Stimulated activated CD4-positive, alpha-beta T cell treated with anti-CD3 and anti-CD28 coated beads, Interleukin-4, amount 100 ng/mL, for 48 hours (primary cell): ENCODE measurements around the gene MCC.

ENCODE experiments used
- DNase-seq, 2 donors: peaks; one replicate each; pipeline ENCODE4 v3.0.0-alpha.2; 2020; ENCODE audit warnings: low read depth in 2 of 2

The MCC gene

DNA sequence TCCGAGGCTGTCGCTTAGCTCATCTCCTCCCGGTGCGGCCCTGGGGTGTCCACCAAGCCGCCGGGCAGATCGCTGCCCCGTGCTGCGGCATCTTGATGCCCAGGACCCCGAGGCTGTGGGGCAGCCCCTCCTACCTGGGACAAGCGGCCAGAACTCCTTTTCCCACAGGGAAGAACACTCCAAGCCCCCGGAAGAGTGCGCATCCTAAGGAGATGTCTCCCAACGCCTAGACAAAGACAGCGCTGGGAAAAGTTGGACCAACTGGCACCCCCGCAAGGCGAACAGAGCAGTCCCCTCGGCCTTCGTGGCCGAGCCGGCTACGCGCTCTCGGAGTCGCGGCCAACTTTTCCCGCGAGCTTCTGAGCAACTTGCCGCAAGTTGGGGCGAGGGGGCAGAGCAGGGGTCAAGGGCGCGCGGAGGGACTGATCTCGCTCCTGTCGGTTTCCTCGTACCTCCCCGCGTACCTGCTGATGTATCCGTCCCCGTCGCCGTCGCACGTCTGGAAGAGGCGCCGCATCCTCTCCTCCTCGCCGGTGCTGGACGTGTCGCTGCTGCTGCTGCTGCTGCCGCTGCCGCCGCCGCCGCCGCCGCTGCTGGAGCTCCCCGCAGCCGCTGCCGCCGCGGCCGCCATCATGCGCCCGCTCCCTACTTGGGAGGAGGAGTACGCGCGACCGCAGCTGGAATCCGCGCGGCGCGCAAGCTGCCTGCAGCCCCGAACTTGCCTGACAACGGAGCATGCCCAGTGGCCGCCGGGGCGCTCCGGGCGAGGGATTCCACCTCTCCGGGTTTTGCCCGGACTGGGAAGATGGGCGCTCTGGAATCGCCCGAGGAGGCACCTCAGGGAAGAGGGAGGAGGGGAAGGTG is at the start of gene MCC:
MCC (minus strand) TSS at position 673 of the 864 bp plus-strand sequence.
- DNase-seq = peak in 1 of 2 donors; percentile 26

DNA sequence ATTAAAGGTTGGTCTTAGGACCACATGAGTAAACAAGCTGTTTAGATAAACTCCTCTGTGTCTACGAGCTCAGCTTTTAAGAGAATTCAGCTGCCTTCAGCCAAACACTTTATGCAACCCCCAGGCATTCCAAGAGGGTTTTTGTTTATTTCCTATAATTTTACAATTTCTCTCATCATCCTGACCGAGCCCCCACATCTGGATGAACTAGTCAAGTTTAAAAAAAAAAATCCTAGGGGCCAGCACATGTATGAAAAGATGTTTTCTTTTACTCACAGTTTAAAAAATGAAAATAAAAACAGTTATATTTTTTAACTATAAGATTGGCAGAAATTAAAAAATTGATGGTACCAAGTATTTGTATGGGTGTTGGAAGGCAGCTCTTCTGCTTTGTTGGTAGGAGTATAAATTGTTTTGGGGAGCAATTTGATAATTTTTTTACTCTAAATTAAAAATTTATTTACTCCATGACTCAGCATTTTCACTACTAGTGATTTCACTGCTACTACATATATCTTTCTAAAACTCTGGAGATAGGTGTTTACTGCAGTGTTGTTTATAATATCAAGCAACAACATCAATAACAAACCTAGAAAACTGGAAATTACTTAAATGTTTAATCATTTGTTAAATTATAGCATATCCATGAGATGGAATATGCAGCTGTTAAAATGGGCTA is 43.4 kb upstream of the MCC start:
- DNase-seq = no peak

DNA sequence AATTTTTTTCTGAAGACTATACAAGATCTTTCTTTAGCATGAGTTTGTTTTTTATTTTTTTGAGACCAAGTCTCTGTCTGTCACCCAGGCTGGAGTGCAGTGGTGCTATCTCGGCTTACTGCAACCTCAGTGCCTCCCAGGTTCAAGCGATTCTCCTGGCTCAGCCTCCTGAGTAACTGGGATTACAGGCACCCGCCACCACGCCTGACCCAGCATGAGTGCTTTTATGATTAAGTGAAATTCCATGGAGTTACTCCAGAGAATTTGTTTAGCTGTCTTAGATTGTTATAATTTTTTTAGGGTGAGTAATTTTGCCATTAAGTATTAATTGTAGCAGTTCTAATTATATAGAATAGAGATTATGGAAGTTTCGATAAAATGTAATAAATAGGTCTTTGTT is 39.5 kb upstream of the MCC start:
- DNase-seq = no peak

DNA sequence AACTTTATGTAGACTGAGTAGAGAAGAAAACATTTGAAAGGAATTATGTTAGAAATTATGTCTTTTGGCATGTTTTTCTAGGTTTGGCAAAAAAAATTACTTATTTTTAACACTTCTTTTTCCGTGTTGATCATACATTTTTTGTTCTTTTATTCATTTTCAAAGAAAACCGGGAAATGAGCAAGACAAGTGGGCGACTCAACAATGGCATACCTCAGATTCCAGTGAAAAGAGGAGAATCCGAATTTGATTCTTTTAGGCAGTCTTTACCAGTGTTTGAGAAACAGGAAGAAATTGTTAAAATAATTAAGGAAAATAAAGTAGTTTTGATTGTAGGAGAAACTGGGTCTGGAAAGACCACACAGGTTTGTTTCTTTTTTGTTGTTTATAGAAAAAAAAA is 38.2 kb upstream of the MCC start:
- no peak for DNase-seq

DNA sequence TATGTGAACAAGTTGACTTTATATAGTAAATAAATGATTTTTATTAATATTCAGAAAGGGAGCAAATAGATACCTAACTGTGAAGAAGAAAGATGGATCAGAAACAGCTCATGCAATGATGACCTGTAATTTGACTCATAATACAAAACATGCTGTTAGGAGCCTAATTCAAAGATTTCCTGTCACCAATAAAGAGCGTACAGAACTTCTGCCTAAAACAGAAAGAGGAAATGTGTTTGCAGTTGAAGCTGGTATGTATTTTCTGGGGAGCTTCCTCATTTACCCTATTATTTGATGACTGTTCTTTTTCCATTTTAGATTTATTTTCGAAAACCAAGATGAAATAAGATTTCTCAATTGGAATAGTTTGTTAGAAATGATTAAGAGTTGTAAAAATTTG is 36.7 kb upstream of the MCC start:
- no peak for DNase-seq

DNA sequence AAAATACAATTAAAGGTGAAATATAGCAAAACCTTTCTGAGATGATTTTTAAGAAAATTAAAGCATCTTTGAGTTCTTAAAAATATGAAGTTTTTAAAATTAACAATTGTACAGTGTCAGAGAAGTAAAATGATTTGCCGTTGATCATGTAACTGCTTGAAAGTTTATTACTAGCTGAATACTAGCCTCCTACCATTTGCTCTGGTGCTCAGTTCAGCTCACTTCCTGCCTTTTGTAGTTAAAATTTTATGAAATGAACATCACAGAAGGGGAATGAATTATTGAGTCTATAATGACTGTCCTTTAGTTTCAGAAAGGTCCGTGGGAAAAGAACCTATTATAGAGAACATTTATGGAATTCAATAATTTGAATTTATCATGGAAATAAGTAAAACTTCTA is 34.9 kb upstream of the MCC start:
- DNase-seq = no peak

DNA sequence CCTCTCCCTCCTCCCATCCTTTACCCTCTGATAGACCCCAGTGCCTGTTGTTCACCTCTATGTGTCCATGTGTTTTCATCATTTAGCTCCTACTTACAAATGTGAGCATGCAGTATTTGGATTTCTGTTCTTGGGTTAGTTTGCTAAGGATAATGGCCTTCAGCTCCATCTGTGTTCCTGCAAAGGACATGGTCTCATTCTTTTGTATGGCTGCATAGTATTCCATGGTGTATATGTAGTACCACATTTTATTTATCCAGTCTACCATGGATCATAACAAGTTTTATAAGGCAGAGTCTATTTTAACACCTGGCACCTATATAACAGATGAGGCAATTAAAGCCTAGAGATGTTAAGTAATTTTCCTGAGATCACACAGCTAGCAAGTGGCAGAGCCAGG is 32.6 kb upstream of the MCC start:
- DNase-seq = no peak

DNA sequence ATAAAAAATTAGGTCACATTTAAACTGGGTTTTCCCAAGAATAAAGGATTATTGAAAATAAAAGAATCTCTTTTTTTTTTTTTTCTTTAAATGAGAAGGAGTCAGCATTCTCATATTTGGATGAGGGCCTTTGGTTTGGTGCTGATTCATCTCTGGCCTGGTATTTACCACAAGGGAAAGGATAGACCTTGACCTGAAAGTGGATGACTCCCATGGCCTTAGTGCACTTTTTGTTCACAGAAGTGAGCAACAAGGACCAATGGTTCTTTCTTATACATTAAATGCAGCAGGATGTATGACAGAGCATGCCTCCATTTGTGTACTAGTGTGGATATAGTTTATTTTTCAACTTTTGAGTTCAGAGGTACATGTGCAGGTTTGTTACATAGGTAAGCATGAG is 32.2 kb upstream of the MCC start:
- peak in 1 of 2 donors; percentile 38 for DNase-seq

DNA sequence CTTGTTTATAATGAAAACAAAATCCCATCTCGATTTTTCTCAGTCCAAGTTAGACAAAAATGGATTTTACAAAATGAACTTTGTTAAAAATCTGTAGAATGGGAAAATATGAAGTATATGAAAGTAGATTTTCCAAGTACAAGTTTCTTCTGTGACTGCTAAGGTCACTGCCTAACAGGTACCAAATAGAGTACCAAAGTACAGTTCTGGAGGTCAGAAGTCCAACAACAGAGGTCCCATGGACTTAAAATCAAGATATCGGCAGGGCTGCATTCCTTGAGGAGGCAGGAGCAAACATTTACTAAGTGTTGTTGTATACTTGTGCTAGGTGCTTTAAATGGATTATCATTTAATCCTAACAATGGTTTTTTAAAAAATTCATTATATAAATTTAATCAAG is 31.2 kb upstream of the MCC start:
- no peak for DNase-seq

DNA sequence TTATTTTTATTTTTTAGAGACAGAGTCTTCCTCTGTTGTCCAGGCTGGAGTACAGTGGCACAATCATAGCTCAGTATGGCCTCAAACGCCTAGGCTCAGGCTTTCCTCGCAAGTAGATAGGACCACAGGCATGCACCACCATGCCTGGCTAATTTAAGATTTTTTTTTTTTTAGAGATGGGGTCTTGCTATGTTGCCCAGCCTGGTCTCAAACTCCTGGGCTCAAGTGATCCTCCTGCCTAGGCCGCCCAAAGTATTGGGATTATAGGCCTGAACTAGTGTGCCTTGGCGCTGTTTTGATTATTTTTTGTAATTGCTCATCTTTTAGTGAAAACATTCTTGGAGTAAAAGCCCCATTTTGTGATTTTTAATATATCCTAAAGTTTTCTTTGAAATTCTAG is 30.6 kb upstream of the MCC start:
- no peak for DNase-seq

DNA sequence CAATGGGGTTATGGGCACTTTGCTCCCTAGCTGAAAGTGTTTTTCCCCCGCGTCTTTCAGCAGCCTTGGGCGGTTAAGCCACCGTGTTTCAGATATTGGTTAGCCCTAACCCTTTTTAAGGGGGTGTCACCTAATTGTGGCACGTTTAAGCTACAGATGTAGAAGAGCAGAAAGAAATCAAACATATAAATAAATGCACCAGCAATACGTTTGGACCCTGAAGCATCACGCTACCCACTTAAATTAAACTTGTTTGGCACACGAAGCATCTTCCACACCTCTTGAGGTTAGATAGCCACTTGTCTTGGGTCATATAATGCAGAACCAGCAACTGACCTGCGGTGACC is 26.0 kb upstream of the MCC start:
- DNase-seq = no peak

DNA sequence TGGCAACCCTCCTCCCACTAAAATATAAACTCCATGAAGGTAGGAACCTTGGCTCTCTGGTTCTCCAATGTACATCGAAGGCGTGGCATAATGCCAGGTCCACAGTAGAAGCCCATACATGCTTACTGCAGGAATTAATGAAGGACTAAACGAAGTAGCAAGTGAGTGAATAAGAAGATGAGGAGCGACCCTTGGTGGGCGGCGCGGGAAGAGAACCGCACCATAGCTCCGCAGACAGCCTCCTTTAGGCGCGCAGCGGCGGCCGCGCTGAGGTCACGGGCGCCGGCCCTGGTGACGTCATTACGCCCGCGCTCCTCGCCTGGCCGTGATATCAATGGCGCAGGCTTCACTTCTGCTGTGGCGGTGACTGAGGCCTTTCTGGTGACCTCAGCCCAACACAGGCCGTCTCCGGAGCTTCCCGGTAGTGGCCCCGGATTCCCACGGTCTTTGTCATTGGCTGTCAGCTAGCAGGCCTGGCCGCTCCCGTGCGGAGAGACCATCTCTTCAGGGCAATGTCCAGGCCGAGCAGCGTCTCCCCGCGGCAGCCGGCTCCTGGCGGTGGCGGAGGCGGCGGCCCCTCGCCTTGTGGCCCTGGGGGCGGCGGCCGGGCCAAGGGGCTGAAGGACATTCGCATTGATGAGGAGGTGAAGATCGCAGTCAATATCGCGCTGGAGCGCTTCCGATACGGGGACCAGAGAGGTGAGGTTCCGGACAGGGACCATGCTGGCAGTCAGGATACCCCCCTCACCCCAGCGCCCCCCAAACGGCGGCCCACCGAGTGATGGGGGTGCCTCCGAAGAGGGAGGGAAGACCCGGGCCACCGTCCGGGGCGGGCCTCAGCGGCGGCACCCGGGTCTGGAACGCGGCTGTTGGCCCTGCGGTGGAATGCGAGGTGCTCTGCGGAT is 25.4 kb upstream of the MCC start, which contains the start of gene YTHDC2:
YTHDC2 (plus strand) TSS at position 311 of the 905 bp plus-strand sequence; CDS start at position 513, 202 bp downstream.
- peak; percentile 82 to 84 for DNase-seq

DNA sequence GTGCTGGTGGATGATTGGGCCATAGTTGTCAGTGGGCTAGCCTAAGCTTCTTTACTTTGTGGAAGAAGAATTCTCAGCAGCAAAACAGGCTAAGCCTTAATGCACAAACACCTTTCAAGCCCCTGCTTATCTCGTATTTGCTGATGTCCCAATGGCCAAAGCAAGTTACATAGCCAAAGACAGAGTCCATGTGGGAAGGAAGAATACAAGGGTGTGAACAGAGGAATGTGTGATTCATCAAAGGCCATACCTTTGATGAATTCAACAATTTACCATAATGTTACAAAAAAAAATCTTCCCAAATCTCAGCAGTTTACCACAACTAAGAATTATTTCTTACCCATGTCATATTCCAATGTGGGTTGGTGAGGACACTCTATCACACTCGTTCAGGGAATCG is 24.1 kb upstream of the MCC start:
- DNase-seq = no peak

DNA sequence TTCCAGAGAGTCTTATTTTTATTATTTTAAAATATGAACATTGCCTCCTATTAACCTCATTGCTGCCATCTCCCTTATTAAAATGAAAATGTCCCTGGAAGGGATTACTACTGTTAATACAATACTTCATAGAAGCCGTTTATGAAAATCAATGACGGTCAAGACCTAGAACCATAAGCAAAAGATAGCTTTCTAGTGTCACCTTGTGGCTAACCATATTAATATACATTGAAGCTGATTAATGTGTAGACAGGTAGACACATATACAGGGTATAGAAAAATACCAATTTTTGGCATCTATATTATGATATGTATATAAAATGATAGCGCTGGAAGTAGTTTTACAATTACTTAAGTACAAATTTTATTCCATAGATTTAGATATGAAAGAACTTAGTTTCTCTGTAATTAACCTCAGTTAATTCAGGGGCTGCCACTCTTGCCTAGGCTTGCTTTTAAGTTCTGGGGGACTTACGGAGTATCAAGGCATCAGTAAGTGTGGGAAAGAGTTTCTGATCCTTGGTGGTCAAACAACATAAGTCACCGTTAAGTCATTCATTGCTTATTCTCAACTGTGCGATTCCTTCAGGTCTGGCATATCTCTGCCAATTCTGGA is 22.7 kb upstream of the MCC start:
- no peak for DNase-seq

DNA sequence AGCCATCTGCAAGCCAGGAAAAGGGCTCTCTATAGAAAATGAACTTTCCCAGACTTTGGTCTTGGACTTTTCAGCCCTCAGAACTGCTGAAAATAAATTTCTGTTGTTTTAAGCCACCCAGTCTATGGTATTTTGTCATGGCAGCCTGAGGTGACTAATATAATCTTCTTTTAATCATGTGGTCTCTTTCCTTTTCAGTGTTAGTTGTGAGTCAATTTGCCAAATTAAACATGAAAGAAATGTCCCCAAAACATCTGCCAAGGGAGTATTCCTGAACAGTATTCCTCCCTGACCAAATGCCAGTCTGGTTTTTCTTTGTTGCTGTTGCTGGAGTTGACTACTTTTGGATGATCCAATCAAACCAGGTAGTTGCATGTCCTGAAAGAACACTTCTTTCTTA is 20.5 kb upstream of the MCC start:
- DNase-seq = no peak

DNA sequence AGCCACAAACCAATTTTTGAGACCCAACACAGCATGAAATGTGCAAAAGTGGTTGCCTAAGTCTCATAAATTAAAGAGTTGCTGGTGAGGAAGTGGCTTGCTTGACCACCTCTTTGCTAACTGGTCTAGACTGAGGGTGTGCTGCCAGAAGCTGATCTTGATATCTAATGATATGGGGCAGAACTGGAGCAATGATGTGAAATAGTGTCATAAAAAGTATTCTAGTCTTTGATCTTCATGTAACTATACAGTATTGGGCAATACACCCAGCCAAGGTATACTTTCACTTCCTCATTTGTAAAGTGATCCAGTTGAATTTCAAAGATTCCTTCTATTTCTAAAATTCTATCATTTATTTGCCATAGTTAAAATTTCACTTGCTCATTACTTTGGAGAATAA is 19.3 kb upstream of the MCC start:
- no peak for DNase-seq

DNA sequence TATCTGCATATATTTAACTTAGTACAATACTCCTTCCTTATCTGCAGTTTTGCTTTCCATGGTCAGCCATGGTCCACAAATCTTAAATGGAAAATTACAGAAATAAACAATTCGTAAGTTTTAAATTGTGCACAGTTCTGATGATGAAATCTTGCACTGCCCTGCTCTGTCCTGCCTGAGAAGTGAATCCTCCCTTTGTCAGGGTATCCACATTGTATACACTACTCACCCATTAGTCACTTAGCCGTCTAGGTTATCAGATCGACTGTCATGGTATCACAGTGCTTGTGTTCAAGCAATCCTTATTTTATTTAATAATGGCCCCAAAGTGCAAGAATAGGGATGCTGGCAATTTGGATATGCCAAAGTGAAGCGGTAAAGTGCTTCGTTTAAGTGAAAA is 16.9 kb upstream of the MCC start:
- no peak for DNase-seq

DNA sequence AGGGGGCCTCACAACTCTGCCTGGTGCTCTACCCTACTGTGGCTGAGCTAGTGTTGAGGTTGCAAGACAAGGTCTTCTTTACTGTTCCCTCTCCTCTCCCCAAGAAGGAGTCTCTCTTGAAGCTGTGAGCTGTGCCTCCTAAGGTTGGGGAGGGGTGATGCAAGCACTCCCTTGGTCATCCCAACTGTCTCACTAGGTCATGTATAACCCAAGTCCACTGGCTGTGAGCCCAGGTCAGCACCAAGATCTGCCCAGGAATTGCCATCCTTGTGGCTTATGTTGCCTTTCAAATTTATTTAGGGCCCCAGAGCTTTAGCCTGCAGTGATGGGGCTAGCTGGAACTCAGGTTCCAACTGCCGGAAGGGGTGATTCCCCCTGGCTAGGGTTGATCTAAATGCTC is 14.9 kb upstream of the MCC start:
- DNase-seq = no peak

DNA sequence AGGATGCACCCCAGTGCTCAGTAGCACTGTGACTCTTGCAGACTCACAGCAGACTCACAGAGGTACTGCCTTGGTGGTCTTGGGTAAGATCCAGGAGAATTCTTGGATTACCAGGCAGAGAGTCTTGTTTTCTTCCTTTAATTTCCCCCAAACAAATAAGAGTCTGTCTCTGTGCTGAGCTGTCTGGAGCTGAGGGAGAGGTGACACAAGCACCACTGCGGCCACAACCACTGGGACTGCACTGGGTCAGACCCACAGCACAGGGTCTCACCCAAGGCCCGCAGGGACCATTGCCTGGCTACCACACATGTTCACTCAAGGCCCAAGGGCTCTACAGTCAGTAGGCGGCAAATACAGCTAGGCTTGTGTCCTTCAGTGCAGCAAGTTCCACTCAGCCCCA is 13.8 kb upstream of the MCC start:
- no peak for DNase-seq

DNA sequence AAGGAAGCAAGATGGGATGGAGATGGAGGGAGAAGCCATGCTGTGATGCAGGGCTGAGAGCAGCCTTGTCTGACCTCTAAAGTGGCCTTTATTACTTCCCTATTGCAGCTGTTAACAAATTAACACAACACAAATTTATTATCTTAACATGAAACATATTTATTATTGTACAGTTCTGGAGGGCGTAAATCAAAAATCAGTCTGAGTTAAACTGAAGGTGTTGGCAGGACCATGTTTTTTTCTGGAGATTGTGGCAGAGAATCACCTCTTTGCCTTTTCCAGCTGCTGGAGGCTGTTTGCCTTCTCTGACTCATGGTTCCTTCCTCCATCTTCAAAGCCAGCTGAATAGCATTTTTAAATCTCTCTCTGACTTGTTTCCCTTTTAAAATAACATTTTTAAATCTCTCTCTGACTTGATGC is 7.2 kb upstream of the MCC start:
- DNase-seq = no peak

DNA sequence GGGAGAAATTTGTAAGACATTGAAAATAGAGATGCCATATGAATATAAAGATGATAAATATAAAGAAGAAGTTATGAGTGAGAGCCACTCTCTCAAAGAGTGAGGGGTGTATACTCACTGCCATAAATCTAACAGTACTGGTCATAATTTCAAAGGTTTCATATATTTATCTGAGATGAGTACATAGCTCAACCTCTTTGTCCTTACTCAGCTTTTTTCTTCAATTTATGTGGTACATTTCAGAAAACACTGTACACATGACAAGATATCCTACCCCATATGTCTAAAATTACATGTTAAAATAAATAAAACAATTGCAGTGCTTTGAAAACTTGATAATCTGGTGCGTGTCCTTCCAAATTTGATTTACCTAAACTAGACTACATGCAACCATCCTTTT is 5.2 kb upstream of the MCC start:
- no peak for DNase-seq

DNA sequence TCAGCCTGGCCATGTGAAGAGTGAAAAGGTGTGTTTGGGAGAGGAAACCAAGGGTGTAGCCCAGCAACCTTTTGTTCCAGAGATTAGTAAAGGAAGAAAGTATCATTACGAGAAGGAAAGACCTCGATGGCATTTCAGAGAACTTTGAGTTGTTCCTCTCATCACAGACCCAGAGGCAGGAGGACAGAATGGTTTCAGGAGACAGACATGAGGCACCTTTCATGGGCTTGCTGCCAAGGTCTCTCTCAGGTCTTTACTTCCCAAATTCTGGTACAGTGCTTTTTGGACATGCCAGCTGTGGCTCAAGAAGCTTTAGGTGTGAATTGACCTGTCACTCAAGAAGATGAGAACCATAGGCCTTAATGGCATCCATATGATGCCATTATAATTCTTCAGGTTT is 2.8 kb upstream of the MCC start:
- DNase-seq = no peak
